HG02885 (cell line): ENCODE measurements around the gene CNOT6L.
A peak's percentile ranks its signal among the peaks of the same experiment; 100 is the strongest.
"Not testable (repeated sequence)": the region's sequence is repeated elsewhere in the genome, so short reads cannot be mapped to it uniquely, and the experiment has no call there.

ENCODE experiments used
- ATAC-seq: cut with Tn5 transposase; IDR thresholded peaks from one replicate; pipeline ENCODE4 v1.9.1; 2021; ENCODE audit warnings: mild to moderate bottlenecking; ENCODE audit not compliant: unreplicated experiment, poor library complexity

CNOT6L gene

GRCh38 chr4:77818602-77819403 is at the start of gene CNOT6L:
TSS of gene CNOT6L (minus strand) at chr4:77819368. CDS start at chr4:77819308, 60 bp downstream.
- ATAC-seq: peak; percentile 32

DNA sequence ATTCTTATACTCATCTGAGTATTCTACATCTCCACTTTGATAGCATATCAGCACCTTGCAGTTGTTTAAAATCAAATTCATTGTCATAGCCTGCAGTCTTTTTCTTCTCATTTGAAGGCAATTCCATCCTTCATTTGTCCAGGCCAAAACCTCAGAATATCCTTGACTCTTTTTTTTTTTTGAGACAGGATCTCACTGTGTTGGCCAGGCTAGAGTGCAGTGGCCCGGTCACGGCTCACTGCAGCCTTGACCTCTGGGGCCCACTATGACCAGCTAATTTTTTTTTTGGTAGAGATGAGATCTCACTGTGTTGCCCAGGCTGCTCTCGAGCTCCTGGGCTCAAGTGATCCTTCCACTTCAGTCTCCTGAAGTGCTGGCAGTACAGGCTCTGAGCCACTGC is 46.1 kb upstream of the CNOT6L start:
- no peak for ATAC-seq

- ATAC-seq: not testable (repeated sequence)
Observed at GRCh38 chr4:77863341-77863740, 44.2 kb upstream of the CNOT6L start.

GRCh38 chr4:77862478-77863216 is 43.5 kb upstream of the CNOT6L start, which contains the start of gene MRPL1:
TSS of gene MRPL1 (plus strand) at chr4:77862830. CDS start at chr4:77862849, 19 bp downstream.
- ATAC-seq: peak; percentile 82

DNA sequence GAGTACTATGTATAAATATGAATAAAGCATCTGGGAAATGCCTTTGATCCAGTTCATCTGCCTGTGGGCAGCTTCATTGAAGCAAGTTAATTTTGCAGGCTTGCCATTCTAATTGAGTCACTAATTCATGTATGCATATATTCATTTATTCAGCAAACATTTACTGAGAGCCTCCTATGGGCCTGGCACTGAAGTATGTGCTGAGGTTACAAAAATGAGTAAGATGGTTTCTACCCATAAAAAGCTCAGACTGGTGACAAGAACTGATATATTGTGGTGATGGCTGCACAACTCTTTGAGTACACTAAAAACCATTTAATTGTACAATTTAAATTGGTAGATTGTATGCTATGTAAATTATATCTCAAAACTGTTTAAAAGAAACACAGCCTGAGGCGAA is 42.3 kb upstream of the CNOT6L start:
- ATAC-seq: peak; percentile 26

DNA sequence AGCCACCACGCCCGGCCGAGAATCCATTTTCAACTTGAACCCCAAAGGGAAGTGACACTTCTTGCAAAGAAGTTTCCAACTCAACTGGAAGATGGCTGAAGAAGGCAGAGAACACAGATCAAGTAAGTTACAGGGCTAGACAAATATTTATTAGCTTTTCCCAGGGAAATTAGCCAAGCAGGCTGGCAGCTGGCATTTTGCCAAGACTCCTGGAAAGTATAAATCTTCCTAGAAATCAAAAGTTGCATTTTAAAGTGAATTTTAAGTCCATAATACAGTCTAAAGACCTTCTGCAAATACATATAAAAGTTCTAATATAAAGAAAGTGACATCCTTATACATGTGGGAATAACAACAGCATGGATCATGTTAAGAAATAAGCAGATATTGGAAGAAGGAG is 40.1 kb upstream of the CNOT6L start:
- no peak for ATAC-seq

DNA sequence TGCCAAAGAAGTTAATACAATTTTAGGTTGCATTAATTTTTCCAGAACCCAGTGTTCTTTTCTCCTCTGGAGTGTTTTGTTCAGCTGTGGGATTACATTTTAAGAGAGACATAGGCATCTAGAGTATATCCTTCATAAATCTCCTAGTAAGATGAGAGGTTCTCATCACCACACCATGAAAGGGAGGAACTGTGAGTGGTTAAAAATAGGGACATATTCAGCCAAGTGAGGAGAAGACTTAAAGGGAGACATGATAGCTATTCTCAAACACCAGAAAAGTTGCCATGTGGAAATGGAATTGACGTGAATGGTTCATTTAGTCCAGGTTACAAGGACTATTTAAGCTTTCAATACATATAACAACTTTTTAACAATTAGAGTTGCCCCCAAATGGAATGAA is 37.0 kb upstream of the CNOT6L start:
- no peak for ATAC-seq

- ATAC-seq: no peak
Observed at GRCh38 chr4:77854431-77855111, 35.4 kb upstream of the CNOT6L start.

DNA sequence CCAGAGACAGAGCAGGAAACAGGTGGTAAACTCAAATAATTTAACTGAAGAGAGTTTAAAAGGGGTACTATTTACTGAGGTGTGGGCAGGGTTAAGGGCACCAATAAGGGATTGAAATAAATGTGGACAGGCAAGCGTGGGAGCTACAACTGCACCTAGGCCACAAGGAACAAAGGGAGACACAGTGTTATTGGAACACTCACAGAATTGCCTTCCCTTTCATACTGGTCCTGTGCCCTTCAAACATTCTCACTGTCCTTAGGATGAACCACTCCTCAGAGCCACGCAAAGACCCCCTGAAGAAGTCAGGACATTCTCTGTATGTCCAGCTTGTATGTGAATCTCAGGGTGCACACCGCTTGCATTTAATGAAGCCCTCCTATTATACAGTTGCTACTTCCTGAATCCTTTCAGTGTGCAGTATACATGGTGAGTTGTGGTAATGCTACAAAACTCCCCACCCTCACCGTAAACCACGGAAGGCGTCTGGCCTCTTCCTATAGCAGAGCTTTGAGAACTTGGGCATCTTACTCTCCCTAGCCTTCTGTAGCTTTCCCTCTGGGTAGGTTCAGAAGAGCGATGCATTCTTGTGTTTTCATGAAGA is 33.8 kb upstream of the CNOT6L start:
- peak; percentile 98 for ATAC-seq

- ATAC-seq: no peak
Observed at GRCh38 chr4:77849278-77849965, 30.3 kb upstream of the CNOT6L start.

DNA sequence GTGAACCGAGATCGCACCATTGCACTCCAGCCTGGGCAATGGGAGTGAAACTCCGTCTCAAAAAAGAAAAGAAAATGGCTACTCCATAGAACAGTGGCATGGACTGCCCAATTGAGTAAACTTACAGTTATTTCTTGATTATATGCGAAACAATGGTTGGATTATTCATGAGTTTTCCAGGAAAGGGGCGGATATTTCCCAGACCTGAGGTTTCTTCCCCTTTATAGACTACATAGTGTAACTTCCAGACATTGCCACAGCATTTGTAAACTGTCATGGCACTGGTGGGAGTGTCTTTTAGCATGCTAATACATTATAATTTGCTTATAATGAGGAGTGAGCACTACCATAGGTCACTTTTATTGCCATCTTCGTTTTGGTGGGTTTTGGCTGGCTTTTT is 29.3 kb upstream of the CNOT6L start:
- no peak for ATAC-seq

DNA sequence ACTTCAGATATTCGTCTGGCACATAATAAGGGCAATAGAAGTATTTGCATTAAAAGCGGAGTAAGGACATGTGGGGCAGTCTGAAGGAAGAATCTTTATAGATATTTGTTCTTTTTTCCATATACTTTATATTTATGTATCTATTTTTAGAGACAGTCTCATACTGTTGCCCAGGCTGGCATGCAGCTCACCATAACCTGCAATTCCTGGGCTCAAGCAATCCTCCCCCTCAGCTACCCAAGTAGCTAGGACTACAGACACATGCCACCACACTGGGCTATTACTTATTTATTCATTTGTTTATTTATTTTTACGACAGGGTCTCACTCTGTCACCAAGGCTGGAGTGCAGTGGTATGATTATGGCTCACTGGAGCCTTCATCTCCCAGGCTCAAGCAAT is 26.8 kb upstream of the CNOT6L start:
- no peak for ATAC-seq

- no peak for ATAC-seq
Observed at GRCh38 chr4:77845400-77845799, 26.2 kb upstream of the CNOT6L start.

DNA sequence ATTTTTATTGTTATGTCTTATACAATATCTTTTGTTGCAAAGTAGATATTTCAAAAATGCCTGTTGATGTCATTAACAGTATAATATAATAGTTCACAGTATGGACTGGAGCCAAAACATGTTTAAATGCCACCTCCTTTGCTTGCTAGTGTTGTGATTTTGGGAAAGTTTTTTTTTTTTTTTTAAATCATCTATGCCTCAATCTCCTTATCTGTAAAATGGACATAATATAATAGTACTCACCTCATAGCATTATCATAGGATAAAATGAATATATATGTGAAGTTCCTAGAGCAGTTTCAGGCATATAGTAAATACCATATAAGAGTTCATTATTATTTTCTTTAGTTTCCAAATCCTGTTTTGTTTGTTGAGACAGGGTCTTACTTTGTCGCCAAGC is 25.2 kb upstream of the CNOT6L start:
- ATAC-seq: no peak

DNA sequence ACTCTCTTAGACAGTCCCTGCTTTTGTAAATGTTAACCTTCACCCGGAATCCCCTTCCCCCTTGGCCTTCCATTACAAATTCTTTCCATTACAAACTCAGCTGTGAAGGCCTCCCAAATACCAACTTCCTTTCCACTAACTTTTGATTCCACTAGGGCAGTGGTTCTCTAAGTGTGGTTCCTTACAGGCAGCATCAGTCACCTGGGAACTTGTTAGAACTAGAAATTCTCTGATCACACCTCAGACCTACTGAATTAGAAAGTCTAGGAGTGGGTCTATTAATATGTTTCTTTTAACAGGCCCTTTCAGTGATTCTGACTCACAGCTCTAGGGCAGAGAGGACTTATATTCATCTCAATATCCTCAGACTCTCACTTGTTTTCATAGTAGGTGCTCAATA is 24.5 kb upstream of the CNOT6L start:
- no peak for ATAC-seq

DNA sequence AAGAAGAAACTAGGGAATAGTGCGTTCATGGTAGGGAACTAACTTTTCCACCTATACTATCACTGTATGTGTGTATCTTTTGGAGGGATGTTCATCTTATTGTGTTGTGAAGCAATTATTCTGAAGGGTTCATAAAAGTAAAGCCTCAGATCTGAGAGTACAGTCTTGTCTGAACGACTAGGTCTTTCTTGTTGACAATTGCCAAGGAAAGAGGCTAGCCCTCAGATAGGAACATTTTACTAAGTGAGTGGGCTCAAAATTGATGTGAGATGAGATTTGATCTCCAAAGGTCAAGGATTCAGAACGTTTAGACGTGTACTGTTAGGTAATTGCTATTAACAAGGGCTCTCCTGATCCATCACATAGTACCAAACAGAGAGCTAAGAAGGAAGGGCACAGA is 15.2 kb upstream of the CNOT6L start:
- no peak for ATAC-seq

- ATAC-seq: no peak
Observed at GRCh38 chr4:77833126-77833724, 14.1 kb upstream of the CNOT6L start.

DNA sequence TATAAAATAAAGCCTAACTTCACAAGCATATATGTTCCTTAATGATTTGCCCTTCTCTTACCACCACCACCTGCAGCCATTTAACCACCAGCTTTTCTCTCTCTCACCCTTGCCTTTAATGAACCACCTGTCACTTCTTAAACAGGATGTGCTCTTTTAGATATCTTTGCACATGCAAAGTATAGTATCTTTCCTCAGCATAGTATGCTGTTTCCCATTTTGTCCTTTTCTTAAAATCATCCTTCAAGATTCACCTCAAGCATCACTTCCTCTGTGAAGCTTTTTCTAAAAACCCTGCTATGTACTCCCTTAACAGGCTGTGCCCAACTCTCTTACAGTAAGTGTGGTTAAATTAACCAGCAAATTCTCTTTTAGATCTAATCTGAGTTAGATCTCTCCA is 8.2 kb upstream of the CNOT6L start:
- ATAC-seq: peak; percentile 76

- ATAC-seq: no peak
Observed at GRCh38 chr4:77826275-77826674, 7.1 kb upstream of the CNOT6L start.

DNA sequence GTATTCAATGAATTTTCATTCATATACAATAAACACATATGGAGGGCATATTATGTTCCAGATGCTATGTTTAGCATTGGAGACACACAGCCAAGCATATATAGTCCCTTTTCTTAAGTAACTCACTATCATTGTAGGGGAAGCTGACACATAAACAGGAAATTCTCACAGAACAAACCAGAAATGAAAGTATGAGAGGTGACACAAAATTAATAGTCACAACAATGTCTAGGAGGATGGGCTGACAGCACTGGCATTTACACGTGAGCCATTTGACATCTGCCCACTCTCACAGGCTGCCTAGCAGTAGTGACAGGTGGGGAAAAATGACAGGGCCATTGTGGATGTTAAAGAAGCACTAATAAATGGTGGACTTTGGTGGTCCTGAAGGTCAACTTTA is 2.6 kb upstream of the CNOT6L start:
- ATAC-seq: no peak
